HEK293 (cell line): ENCODE results near the gene KLC4.

Experiments
- GLIS1 ChIP-seq: fragments of 450-650 bp; formaldehyde crosslinking; IDR thresholded peaks from 2 replicates; pipeline ENCODE4 v1.5.1; 2016; ENCODE audit warnings: missing biosample characterization, missing genetic modification characterization
- OVOL3 ChIP-seq: fragments of 450-650 bp; formaldehyde crosslinking; IDR thresholded peaks from 2 replicates; pipeline ENCODE4 v1.5.1; 2016; ENCODE audit warnings: missing biosample characterization, missing genetic modification characterization
- ZBTB1 ChIP-seq: fragments of 450-650 bp; formaldehyde crosslinking; IDR thresholded peaks from 2 replicates; pipeline ENCODE4 v1.5.1; 2016; ENCODE audit warnings: missing biosample characterization, missing genetic modification characterization
- ZBTB21 ChIP-seq: fragments of 450-650 bp; formaldehyde crosslinking; IDR thresholded peaks from 2 replicates; pipeline ENCODE4 v1.5.1; 2017; ENCODE audit warnings: missing biosample characterization, missing genetic modification characterization
- ZFP3 ChIP-seq: fragments of 450-650 bp; formaldehyde crosslinking; IDR thresholded peaks from 2 replicates; pipeline ENCODE4 v1.5.1; 2016; ENCODE audit warnings: low read depth, missing biosample characterization, missing genetic modification characterization
- ZFP41 ChIP-seq: fragments of 450-650 bp; formaldehyde crosslinking; IDR thresholded peaks from 2 replicates; pipeline ENCODE4 v1.5.1; 2016; ENCODE audit warnings: missing biosample characterization, missing genetic modification characterization, borderline replicate concordance
- ZNF10 ChIP-seq: fragments of 450-650 bp; formaldehyde crosslinking; IDR thresholded peaks from 2 replicates; pipeline ENCODE4 v1.5.1; 2017; ENCODE audit warnings: missing biosample characterization, missing genetic modification characterization
- ZNF138 ChIP-seq: fragments of 450-650 bp; formaldehyde crosslinking; IDR thresholded peaks from 2 replicates; pipeline ENCODE4 v1.5.1; 2016; ENCODE audit warnings: missing biosample characterization, missing genetic modification characterization, borderline replicate concordance
- ZNF239 ChIP-seq: fragments of 450-650 bp; formaldehyde crosslinking; IDR thresholded peaks from 2 replicates; pipeline ENCODE4 v1.5.1; 2016; ENCODE audit warnings: missing biosample characterization, missing genetic modification characterization
- ZNF274 ChIP-seq, 2 experiments: fragments of 200-500 bp in 1 of 2; fragments of 450-650 bp in 1 of 2; sonication (Bioruptor generic) in 1 of 2; formaldehyde crosslinking in 1 of 2; IDR thresholded peaks; 2 replicates each; pipeline versions ENCODE4 v1.5.1 to v1.6.1; 2014 to 2016; ENCODE audit warnings: borderline replicate concordance in 1 of 2, inconsistent platforms in 1 of 2, low read length in 1 of 2, missing biosample characterization in 1 of 2, missing genetic modification characterization in 1 of 2
- ZNF292 ChIP-seq: fragments of 450-650 bp; formaldehyde crosslinking; IDR thresholded peaks from 2 replicates; pipeline ENCODE4 v1.5.1; 2016; ENCODE audit warnings: low read depth, missing biosample characterization, missing genetic modification characterization, borderline replicate concordance
- ZNF433 ChIP-seq: fragments of 450-650 bp; formaldehyde crosslinking; IDR thresholded peaks from 2 replicates; pipeline ENCODE4 v1.5.1; 2016; ENCODE audit warnings: missing biosample characterization, missing genetic modification characterization, low read depth
- ZNF514 ChIP-seq: fragments of 450-650 bp; formaldehyde crosslinking; IDR thresholded peaks from 2 replicates; pipeline ENCODE4 v1.5.1; 2016; ENCODE audit warnings: missing biosample characterization, missing genetic modification characterization
- ZNF629 ChIP-seq: fragments of 450-650 bp; formaldehyde crosslinking; IDR thresholded peaks from 2 replicates; pipeline ENCODE4 v1.5.1; 2017; ENCODE audit warnings: missing biosample characterization, missing genetic modification characterization
- ZNF664 ChIP-seq: fragments of 450-650 bp; formaldehyde crosslinking; IDR thresholded peaks from 2 replicates; pipeline ENCODE4 v1.5.1; 2016; ENCODE audit warnings: missing biosample characterization, missing genetic modification characterization
- ZNF776 ChIP-seq: fragments of 450-650 bp; formaldehyde crosslinking; IDR thresholded peaks from 2 replicates; pipeline ENCODE4 v1.5.0; 2017; ENCODE audit warnings: missing biosample characterization, missing genetic modification characterization, borderline replicate concordance
- ZNF791 ChIP-seq: fragments of 450-650 bp; formaldehyde crosslinking; IDR thresholded peaks from 2 replicates; pipeline ENCODE4 v1.5.1; 2016; ENCODE audit warnings: missing biosample characterization, missing genetic modification characterization
- ZSCAN23 ChIP-seq: fragments of 450-650 bp; formaldehyde crosslinking; IDR thresholded peaks from 2 replicates; pipeline ENCODE4 v1.5.1; 2016; ENCODE audit warnings: missing biosample characterization, missing genetic modification characterization
- TF ChIP-seq, protein P1 (sequence below): fragments of 450-650 bp; formaldehyde crosslinking; IDR thresholded peaks from 2 replicates; pipeline ENCODE4 v1.5.1; 2016; ENCODE audit warnings: missing biosample characterization, missing genetic modification characterization, borderline replicate concordance
- TF ChIP-seq, protein P2 (sequence below): fragments of 450-650 bp; formaldehyde crosslinking; IDR thresholded peaks from 2 replicates; pipeline ENCODE4 v1.5.1; 2016; ENCODE audit warnings: missing biosample characterization, missing genetic modification characterization
- TF ChIP-seq, protein P3 (sequence below): fragments of 450-650 bp; formaldehyde crosslinking; IDR thresholded peaks from 2 replicates; pipeline ENCODE4 v1.5.1; 2016; ENCODE audit warnings: missing biosample characterization, missing genetic modification characterization
- TF ChIP-seq, protein P4 (sequence below): fragments of 450-650 bp; formaldehyde crosslinking; IDR thresholded peaks from 2 replicates; pipeline ENCODE4 v1.5.1; 2016; ENCODE audit warnings: missing biosample characterization, missing genetic modification characterization

The KLC4 gene

DNA sequence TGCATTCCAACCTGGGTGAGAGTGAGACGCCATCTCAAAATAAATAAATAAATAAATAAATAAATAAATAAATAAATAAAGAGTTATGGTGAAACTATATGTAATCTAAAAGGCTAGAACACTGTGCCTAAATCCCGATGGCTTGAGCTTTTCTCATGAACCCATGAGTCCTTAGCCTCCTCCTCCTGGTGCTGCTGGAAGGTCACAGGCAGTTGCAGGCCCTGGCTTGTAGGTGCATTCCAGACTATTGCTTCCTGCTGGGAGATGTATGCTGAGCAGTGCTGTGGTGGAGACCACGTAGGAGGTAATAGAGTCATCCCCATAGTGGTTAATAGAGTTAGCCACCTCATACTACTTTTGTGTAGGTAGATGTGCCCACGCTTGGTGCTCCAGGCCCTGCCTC, 29.2 kb downstream of the KLC4 start (continued):
- TF ChIP-seq, protein P1, sequence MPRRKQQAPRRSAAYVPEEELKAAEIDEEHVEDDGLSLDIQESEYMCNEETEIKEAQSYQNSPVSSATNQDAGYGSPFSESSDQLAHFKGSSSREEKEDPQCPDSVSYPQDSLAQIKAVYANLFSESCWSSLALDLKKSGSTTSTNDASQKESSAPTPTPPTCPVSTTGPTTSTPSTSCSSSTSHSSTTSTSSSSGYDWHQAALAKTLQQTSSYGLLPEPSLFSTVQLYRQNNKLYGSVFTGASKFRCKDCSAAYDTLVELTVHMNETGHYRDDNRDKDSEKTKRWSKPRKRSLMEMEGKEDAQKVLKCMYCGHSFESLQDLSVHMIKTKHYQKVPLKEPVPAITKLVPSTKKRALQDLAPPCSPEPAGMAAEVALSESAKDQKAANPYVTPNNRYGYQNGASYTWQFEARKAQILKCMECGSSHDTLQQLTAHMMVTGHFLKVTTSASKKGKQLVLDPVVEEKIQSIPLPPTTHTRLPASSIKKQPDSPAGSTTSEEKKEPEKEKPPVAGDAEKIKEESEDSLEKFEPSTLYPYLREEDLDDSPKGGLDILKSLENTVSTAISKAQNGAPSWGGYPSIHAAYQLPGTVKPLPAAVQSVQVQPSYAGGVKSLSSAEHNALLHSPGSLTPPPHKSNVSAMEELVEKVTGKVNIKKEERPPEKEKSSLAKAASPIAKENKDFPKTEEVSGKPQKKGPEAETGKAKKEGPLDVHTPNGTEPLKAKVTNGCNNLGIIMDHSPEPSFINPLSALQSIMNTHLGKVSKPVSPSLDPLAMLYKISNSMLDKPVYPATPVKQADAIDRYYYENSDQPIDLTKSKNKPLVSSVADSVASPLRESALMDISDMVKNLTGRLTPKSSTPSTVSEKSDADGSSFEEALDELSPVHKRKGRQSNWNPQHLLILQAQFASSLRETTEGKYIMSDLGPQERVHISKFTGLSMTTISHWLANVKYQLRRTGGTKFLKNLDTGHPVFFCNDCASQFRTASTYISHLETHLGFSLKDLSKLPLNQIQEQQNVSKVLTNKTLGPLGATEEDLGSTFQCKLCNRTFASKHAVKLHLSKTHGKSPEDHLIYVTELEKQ (tag by site-specific recombination), result peak; percentile 63; the same call in 1 of the 2 replicates
- TF ChIP-seq ZNF274 (IDR thresholded peaks at IDR 0.05; ENCODE audit: low read length) (no peak), ZNF274 (tag by site-specific recombination; IDR thresholded peaks at IDR 0.05; ENCODE audit: borderline replicate concordance) (no peak), ZBTB1 (tag by site-specific recombination) (peak; percentile 86; the same call in 1 of the 2 replicates), ZNF629 (peak; percentile 74), ZNF138 (peak; percentile 98), ZNF433 (peak; percentile 97), ZNF239 (tag by site-specific recombination) (no peak), GLIS1 (peak; percentile 86), ZNF10 (tag by site-specific recombination) (peak; percentile 42; the same call in 1 of the 2 replicates), ZNF514 (tag by site-specific recombination) (peak; percentile 91; the same call in 1 of the 2 replicates), ZNF776 (tag by site-specific recombination) (no peak), ZNF664 (peak; percentile 95), ZFP41 (tag by site-specific recombination) (no peak), ZNF292 (tag by site-specific recombination) (peak; percentile 99), ZFP3 (peak; percentile 45; the same call in 1 of the 2 replicates), ZBTB21 (tag by site-specific recombination) (peak; percentile 75), ZSCAN23 (tag by site-specific recombination) (peak; percentile 81; the same call in 1 of the 2 replicates), ZNF791 (tag by site-specific recombination) (peak; percentile 83), OVOL3 (tag by site-specific recombination) (peak; percentile 78; the same call in 1 of the 2 replicates)
- TF ChIP-seq, protein P2, sequence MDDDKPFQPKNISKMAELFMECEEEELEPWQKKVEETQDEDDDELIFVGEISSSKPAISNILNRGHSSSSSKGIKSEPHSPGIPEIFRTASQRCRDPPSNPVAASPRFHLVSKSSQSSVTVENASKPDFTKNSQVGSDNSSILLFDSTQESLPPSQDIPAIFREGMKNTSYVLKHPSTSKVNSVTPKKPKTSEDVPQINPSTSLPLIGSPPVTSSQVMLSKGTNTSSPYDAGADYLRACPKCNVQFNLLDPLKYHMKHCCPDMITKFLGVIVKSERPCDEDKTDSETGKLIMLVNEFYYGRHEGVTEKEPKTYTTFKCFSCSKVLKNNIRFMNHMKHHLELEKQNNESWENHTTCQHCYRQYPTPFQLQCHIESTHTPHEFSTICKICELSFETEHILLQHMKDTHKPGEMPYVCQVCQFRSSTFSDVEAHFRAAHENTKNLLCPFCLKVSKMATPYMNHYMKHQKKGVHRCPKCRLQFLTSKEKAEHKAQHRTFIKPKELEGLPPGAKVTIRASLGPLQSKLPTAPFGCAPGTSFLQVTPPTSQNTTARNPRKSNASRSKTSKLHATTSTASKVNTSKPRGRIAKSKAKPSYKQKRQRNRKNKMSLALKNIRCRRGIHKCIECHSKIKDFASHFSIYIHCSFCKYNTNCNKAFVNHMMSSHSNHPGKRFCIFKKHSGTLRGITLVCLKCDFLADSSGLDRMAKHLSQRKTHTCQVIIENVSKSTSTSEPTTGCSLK, result no peak
- TF ChIP-seq, protein P3, sequence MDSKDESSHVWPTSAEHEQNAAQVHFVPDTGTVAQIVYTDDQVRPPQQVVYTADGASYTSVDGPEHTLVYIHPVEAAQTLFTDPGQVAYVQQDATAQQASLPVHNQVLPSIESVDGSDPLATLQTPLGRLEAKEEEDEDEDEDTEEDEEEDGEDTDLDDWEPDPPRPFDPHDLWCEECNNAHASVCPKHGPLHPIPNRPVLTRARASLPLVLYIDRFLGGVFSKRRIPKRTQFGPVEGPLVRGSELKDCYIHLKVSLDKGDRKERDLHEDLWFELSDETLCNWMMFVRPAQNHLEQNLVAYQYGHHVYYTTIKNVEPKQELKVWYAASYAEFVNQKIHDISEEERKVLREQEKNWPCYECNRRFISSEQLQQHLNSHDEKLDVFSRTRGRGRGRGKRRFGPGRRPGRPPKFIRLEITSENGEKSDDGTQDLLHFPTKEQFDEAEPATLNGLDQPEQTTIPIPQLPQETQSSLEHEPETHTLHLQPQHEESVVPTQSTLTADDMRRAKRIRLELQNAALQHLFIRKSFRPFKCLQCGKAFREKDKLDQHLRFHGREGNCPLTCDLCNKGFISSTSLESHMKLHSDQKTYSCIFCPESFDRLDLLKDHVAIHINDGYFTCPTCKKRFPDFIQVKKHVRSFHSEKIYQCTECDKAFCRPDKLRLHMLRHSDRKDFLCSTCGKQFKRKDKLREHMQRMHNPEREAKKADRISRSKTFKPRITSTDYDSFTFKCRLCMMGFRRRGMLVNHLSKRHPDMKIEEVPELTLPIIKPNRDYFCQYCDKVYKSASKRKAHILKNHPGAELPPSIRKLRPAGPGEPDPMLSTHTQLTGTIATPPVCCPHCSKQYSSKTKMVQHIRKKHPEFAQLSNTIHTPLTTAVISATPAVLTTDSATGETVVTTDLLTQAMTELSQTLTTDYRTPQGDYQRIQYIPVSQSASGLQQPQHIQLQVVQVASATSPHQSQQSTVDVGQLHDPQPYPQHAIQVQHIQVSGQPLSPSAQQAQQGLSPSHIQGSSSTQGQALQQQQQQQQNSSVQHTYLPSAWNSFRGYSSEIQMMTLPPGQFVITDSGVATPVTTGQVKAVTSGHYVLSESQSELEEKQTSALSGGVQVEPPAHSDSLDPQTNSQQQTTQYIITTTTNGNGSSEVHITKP, result 0 out of 2 replicates have a peak, but pooled peaks have one; percentile 31
- TF ChIP-seq, protein P4, sequence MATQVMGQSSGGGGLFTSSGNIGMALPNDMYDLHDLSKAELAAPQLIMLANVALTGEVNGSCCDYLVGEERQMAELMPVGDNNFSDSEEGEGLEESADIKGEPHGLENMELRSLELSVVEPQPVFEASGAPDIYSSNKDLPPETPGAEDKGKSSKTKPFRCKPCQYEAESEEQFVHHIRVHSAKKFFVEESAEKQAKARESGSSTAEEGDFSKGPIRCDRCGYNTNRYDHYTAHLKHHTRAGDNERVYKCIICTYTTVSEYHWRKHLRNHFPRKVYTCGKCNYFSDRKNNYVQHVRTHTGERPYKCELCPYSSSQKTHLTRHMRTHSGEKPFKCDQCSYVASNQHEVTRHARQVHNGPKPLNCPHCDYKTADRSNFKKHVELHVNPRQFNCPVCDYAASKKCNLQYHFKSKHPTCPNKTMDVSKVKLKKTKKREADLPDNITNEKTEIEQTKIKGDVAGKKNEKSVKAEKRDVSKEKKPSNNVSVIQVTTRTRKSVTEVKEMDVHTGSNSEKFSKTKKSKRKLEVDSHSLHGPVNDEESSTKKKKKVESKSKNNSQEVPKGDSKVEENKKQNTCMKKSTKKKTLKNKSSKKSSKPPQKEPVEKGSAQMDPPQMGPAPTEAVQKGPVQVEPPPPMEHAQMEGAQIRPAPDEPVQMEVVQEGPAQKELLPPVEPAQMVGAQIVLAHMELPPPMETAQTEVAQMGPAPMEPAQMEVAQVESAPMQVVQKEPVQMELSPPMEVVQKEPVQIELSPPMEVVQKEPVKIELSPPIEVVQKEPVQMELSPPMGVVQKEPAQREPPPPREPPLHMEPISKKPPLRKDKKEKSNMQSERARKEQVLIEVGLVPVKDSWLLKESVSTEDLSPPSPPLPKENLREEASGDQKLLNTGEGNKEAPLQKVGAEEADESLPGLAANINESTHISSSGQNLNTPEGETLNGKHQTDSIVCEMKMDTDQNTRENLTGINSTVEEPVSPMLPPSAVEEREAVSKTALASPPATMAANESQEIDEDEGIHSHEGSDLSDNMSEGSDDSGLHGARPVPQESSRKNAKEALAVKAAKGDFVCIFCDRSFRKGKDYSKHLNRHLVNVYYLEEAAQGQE (tag by site-specific recombination), result peak; percentile 89
